ENCODE results near the gene KIF26B.

- TF ChIP-seq POLR2A (IDR thresholded peaks at IDR 0.05; ENCODE audit: low read length), result no peak
- TF ChIP-seq MAZ (IDR thresholded peaks at IDR 0.05; ENCODE audit: borderline replicate concordance, low read depth, low read length), result no peak
- no peak for TF ChIP-seq MYC (IDR thresholded peaks at IDR 0.05; ENCODE audit: borderline replicate concordance, low read length)
- TF ChIP-seq GATA3 (IDR thresholded peaks at IDR 0.05; ENCODE audit: borderline replicate concordance), result no peak
- TF ChIP-seq, protein P1, sequence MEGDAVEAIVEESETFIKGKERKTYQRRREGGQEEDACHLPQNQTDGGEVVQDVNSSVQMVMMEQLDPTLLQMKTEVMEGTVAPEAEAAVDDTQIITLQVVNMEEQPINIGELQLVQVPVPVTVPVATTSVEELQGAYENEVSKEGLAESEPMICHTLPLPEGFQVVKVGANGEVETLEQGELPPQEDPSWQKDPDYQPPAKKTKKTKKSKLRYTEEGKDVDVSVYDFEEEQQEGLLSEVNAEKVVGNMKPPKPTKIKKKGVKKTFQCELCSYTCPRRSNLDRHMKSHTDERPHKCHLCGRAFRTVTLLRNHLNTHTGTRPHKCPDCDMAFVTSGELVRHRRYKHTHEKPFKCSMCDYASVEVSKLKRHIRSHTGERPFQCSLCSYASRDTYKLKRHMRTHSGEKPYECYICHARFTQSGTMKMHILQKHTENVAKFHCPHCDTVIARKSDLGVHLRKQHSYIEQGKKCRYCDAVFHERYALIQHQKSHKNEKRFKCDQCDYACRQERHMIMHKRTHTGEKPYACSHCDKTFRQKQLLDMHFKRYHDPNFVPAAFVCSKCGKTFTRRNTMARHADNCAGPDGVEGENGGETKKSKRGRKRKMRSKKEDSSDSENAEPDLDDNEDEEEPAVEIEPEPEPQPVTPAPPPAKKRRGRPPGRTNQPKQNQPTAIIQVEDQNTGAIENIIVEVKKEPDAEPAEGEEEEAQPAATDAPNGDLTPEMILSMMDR (IDR thresholded peaks at IDR 0.05), result no peak
- TF ChIP-seq TFCP2L1 (CRISPR knock-in tag; IDR thresholded peaks at IDR 0.05), result no peak
- no peak for TF ChIP-seq FOSL2 (IDR thresholded peaks at IDR 0.05)
- no peak for TF ChIP-seq FOSL2 (CRISPR knock-in tag; IDR thresholded peaks at IDR 0.05)
- no peak for TF ChIP-seq EP300 (IDR thresholded peaks at IDR 0.05)
- TF ChIP-seq CEBPB (IDR thresholded peaks at IDR 0.05), result no peak
- TF ChIP-seq MAFK (IDR thresholded peaks at IDR 0.05; ENCODE audit: partially characterized antibody), result no peak
- TF ChIP-seq HDAC2 (IDR thresholded peaks at IDR 0.05), result no peak
- TF ChIP-seq RFX5 (IDR thresholded peaks at IDR 0.05), result no peak
Observed at GRCh38 chr1:245598524-245599305, 443.9 kb downstream of the KIF26B start.

All from A549 (cell line).